Activated CD8-positive, alpha-beta T cell treated with anti-CD3 and anti-CD28 coated beads for 36 hours (primary cell): ENCODE data around the gene ANKRD40. TPM values are rescaled to one million over a fixed set of nuclear protein-coding genes. Genes with fewer than 3 reads are reported as not detected.

Experiments
- ATAC-seq: fragments of 200-7000 bp; cut with Tn5 transposase; one replicate; pipeline ENCODE4 v1.10.0; 2021; ENCODE audit warnings: mild to moderate bottlenecking, moderate library complexity
- CTCF ChIA-PET: fragments of 350-600 bp; sonication (Branson Sonifier 250); formaldehyde crosslinking; loops from one replicate; lab custom pipeline; 2021; ENCODE audit warnings: antibody characterized with exemption; lab: Charles Lee
- POLR2A ChIA-PET: fragments of 350-600 bp; sonication (Branson Sonifier 250); formaldehyde crosslinking; loops from one replicate; lab custom pipeline; 2021; ENCODE audit warnings: antibody characterized with exemption; lab: Charles Lee
- DNase-seq: peaks from one replicate; pipeline ENCODE4 v3.0.0-alpha.2; 2020
- H3K27ac Mint-ChIP-seq: one replicate; pipeline ENCODE4 v1.8.0; 2021; ENCODE audit warnings: mild to moderate bottlenecking, mixed read lengths
- H3K27me3 Mint-ChIP-seq: one replicate; pipeline ENCODE4 v1.8.0; 2021; ENCODE audit warnings: mixed read lengths
- H3K36me3 Mint-ChIP-seq: one replicate; pipeline ENCODE4 v1.8.0; 2021; ENCODE audit warnings: low read depth, mixed read lengths
- H3K4me1 Mint-ChIP-seq: one replicate; pipeline ENCODE4 v1.8.0; 2021; ENCODE audit warnings: low read depth, mixed read lengths
- H3K4me3 Mint-ChIP-seq: one replicate; pipeline ENCODE4 v1.8.0; 2021; ENCODE audit warnings: mild to moderate bottlenecking, moderate library complexity, mixed read lengths
- H3K9me3 Mint-ChIP-seq: one replicate; pipeline ENCODE4 v1.8.0; 2021; ENCODE audit warnings: mixed read lengths
- intact Hi-C: fragments of 100-400 bp; cut with micrococcal nuclease; formaldehyde crosslinking; loops from one replicate; pipeline ENCODE4 v1.10.0; 2022
- total RNA-seq, 2 experiments: library from RNA; stranded (reverse); gene quantifications; one replicate each; pipeline ENCODE4 v1.2.3, GENCODE V29; 2021
- TF ChIP-seq, protein P1 (sequence below): fragments of 200-600 bp; IDR thresholded peaks from one replicate; pipeline ENCODE4 v1.8.0; 2022; ENCODE audit warnings: antibody characterized with exemption, mild to moderate bottlenecking

Gene ANKRD40
- total RNA-seq, 2 experiments from 2014 or later, result 26.3 to 27.3 TPM

DNA sequence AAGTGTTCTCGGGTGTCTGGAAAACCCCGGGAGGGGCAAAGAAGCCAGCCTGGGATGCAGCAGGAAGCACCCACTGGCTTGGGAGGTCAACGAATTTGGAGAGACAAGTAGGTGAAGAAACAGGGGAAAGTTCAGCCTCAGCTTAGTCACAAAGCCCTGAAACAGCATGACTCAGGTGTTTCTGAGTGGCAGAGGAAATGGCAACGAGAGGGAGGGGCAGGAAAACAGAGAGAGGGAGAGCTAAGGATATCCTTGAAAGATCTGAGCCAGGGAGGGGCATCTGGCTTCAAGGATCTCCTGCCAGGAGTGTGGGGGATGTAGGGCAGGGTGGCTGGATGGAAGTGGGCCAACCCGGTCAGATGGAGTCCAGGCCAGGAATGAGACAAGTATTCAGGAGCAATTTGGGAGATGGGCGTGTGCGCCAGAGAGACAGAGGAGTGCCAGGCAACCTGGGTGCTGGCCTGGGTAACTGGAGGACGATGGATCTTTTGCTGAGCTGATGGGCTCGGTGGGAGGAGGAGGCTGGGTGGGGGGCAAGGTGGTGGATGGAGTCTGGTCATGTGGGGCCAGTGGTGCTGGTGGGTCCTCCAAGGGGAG is 45.8 kb downstream of the ANKRD40 start:
- intact Hi-C loops, result no loop called here
- peaks cover 1% of the 10 kb centered on the region for H3K27me3 Mint-ChIP-seq

DNA sequence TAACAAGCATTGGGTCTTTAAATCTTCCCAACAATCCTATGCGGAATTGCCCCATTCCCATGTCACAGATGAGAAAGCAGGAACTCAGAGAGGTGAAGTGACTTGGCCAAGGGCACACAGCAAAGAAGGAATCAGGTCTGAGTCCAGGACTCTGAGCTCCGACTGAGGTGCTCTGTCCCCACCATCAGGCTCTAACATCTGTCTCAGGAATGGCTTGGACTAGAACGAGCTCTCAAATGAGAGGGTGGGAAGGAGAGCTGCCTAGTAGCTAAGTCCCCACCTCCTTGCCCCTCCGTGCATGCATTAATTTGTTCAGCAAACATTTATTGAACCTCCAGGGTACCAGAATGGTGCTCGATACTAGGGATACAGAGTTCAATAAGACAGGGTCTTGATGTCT is 46.4 kb downstream of the ANKRD40 start:
- ATAC-seq (peak; percentile 21), DNase-seq (no peak)
- intact Hi-C loops, result no loop called here
- Mint-ChIP-seq H3K36me3 (no peaks in the 10 kb centered on the region), H3K4me1 (peaks cover 12% of the 10 kb centered on the region), H3K27ac (peak overlapping the region; percentile 33), H3K9me3 (no peaks in the 10 kb centered on the region), H3K27me3 (peaks cover 1% of the 10 kb centered on the region), H3K4me3 (no peak overlapping the region)
- ChIA-PET CTCF (interaction anchor here (1.0 to 2.3 kb wide), 2 partner anchors 9 to 35 kb away, joined by 5 to 6 read pairs; no protein-coding TSS in a partner anchor), POLR2A (no interaction called here)
- TF ChIP-seq, protein P1, sequence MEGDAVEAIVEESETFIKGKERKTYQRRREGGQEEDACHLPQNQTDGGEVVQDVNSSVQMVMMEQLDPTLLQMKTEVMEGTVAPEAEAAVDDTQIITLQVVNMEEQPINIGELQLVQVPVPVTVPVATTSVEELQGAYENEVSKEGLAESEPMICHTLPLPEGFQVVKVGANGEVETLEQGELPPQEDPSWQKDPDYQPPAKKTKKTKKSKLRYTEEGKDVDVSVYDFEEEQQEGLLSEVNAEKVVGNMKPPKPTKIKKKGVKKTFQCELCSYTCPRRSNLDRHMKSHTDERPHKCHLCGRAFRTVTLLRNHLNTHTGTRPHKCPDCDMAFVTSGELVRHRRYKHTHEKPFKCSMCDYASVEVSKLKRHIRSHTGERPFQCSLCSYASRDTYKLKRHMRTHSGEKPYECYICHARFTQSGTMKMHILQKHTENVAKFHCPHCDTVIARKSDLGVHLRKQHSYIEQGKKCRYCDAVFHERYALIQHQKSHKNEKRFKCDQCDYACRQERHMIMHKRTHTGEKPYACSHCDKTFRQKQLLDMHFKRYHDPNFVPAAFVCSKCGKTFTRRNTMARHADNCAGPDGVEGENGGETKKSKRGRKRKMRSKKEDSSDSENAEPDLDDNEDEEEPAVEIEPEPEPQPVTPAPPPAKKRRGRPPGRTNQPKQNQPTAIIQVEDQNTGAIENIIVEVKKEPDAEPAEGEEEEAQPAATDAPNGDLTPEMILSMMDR, result no peak

More for the DNA sequence above, 45.8 kb downstream of the ANKRD40 start:
- ATAC-seq, result peak; percentile 93
- CTCF ChIA-PET, result interaction anchor here (1.0 to 2.3 kb wide), 2 partner anchors 8 to 36 kb away, joined by 5 to 6 read pairs; no protein-coding TSS in a partner anchor
- H3K4me1 Mint-ChIP-seq, result peaks cover 12% of the 10 kb centered on the region
- peak; percentile 37 for DNase-seq
- H3K4me3 Mint-ChIP-seq, result no peak overlapping the region
- no peaks in the 10 kb centered on the region for H3K9me3 Mint-ChIP-seq
- POLR2A ChIA-PET, result no interaction called here
- TF ChIP-seq, protein P1, result no peak
- H3K27ac Mint-ChIP-seq, result peak overlapping the region; percentile 84
- no peaks in the 10 kb centered on the region for H3K36me3 Mint-ChIP-seq

DNA sequence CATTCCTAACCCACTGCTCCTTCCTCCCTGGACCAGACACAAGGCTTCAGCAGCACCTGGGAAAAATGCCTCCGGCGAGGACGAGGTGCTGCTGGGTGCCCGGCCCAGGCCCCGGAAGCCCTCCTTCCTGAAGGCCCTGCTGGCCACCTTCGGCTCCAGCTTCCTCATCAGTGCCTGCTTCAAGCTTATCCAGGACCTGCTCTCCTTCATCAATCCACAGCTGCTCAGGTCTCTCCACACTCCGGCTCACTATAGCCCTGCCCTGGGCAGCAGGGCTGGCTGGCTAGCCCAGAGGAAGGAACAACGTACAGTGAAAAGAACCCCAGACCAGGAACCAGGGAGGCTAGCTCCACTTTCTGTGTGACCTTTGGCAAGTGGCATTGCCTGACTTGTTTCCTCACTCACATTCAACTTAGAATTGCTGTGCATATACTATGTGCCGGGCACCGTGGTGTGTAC is 46.8 kb downstream of the ANKRD40 start:
- ChIA-PET CTCF (interaction anchor here (1.0 to 2.3 kb wide), 2 partner anchors 9 to 35 kb away, joined by 5 to 6 read pairs; no protein-coding TSS in a partner anchor), POLR2A (no interaction called here)
- H3K9me3 Mint-ChIP-seq, result no peaks in the 10 kb centered on the region
- H3K4me3 Mint-ChIP-seq, result no peak overlapping the region
- peaks cover 1% of the 10 kb centered on the region for H3K27me3 Mint-ChIP-seq
- no peak for ATAC-seq
- H3K4me1 Mint-ChIP-seq, result peaks cover 12% of the 10 kb centered on the region
- TF ChIP-seq, protein P1, result no peak
- H3K27ac Mint-ChIP-seq, result peak overlapping the region; percentile 51
- H3K36me3 Mint-ChIP-seq, result no peaks in the 10 kb centered on the region
- DNase-seq, result no peak
- intact Hi-C loops, result no loop called here

DNA sequence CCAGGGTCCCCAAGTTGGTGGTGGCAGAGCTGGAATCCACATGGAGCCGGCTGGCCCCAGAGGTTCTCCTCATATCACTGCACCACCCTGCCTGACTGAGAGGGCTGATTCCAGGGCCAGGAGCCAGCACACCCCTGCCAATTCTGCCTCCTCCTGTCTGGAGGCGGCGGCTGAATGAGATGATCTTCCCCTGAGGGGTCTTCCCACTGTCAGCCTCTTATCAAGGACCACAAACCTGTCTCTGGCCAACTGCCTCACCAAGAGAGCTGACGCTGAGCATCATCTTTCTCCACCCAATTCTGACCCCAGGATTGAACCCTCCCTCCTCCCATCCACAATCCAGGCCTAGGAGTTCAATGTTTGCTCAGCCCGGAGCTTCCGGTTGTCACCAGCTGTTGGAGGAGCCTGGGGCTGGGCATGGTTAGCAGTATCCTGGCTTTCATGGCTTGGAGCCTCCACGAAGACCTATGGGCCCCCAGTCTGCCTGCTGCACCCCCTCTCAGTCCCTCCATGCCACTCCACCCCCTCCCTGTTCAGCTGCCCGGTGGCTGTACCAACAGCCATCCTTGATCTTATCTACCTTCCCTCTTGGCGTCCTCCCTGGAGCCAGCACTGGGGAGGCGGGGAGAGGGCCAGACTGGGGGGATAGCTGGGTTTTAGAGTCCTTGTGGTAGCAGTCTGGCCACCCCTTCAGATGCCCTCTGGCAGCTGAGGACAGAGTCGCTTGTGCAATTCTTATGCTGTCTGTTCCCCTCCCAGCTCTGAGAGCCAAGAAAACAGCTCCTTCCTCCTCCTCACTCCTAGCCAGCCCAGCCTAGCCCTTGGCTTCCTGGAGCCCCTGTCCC is 47.5 kb downstream of the ANKRD40 start:
- Mint-ChIP-seq H3K4me3 (no peak overlapping the region), H3K27ac (no peak overlapping the region), H3K9me3 (no peaks in the 10 kb centered on the region), H3K27me3 (peaks cover 1% of the 10 kb centered on the region), H3K4me1 (peaks cover 12% of the 10 kb centered on the region), H3K36me3 (no peaks in the 10 kb centered on the region)
- CTCF ChIA-PET, result interaction anchor here (0.6 to 2.3 kb wide), 2 partner anchors 34 to 181 kb away, joined by 3 to 6 read pairs; no protein-coding TSS in a partner anchor
- POLR2A ChIA-PET, result no interaction called here
- ATAC-seq (no peak), DNase-seq (no peak)
- TF ChIP-seq, protein P1, result no peak
- intact Hi-C loops, result no loop called here
